K562 (cell line): Measurements from ENCODE around the gene FILIP1. TPM values are rescaled to one million over a fixed set of nuclear protein-coding genes. Genes with fewer than 3 reads are reported as not detected.

ENCODE experiments used
- ATAC-seq: fragments of 200-7000 bp; cut with Tn5 transposase; 3 replicates; pipeline ENCODE4 v1.9.1; 2020; ENCODE audit warnings: moderate library complexity
- BruUV-seq: library from RNA; stranded (reverse); fragments of 400-500 nt; replicated peaks from 2 replicates; lab custom pipeline; 2021; lab: Mats Ljungman, UMichigan
- CTCF ChIA-PET: fragments of 300-600 bp; formaldehyde crosslinking; extraction: SDS; loops from one replicate; lab custom pipeline; 2021; ENCODE audit warnings: low intra/inter-chr PET ratio; lab: Yijun Ruan, JAX
- POLR2A ChIA-PET: fragments of 300-600, 350-650 bp; sonication (Branson Sonifier 250); formaldehyde crosslinking; extraction: SDS; loops from one replicate; lab custom pipeline; 2021; ENCODE audit warnings: antibody characterized with exemption, inconsistent platforms; lab: Yijun Ruan, JAX
- DNase-seq, 4 experiments: peaks; one replicate each; pipeline versions ENCODE4 v3.0.0 to v3.0.0-alpha.2; 2011 to 2018; ENCODE audit warnings: low spot score in 3 of 4, mixed read lengths in 3 of 4; ENCODE audit errors: extremely low read depth in 1 of 4
- FAIRE-seq: peaks from 2 replicates; lab custom pipeline; 2011; peaks lifted over from hg19 to GRCh38; lab: Jason Lieb, UNC
- H2AFZ ChIP-seq: 2 replicates; pipeline ENCODE4 v1.6.0; 2011; ENCODE audit warnings: low read depth, low read length, control low read depth, inconsistent platforms
- H3K27ac ChIP-seq: fragments of 200-600 bp; 3 replicates; pipeline ENCODE4 v1.8.0; 2011; ENCODE audit warnings: low read depth, mild to moderate bottlenecking, control low read depth, inconsistent platforms, low read length, moderate library complexity, mixed read lengths; ENCODE audit errors: extremely low read depth
- H3K27me3 ChIP-seq, 2 experiments: fragments of 300-600 bp in 1 of 2; 2 replicates in 1 of 2; 3 replicates in 1 of 2; pipeline versions ENCODE4 v1.6.0 to v1.8.0; 2011; ENCODE audit warnings: inconsistent platforms in 2 of 2, low read length in 2 of 2, mild to moderate bottlenecking in 1 of 2, mixed read lengths in 1 of 2, moderate library complexity in 1 of 2; ENCODE audit not compliant: control insufficient read depth in 2 of 2, insufficient read depth in 2 of 2
- H3K36me3 ChIP-seq: fragments of 300-600 bp; 3 replicates; pipeline ENCODE4 v1.8.0; 2011; ENCODE audit warnings: mild to moderate bottlenecking, low read length, inconsistent platforms; ENCODE audit not compliant: control insufficient read depth, insufficient read depth
- H3K4me1 ChIP-seq, 2 experiments: fragments of 200-600 bp in 1 of 2; replicated peaks in 1 of 2; 2 replicates in 1 of 2; 3 replicates in 1 of 2; pipeline versions ENCODE4 v1.5.1 to v1.8.0; 2011; ENCODE audit warnings: inconsistent platforms in 2 of 2, low read length in 2 of 2, mild to moderate bottlenecking in 1 of 2, mixed read lengths in 1 of 2, moderate library complexity in 1 of 2; ENCODE audit not compliant: control insufficient read depth in 2 of 2, insufficient read depth in 2 of 2
- H3K4me2 ChIP-seq: 2 replicates; pipeline ENCODE4 v1.6.1; 2011; ENCODE audit warnings: low read length, control low read depth, inconsistent platforms, mixed read lengths; ENCODE audit not compliant: insufficient read depth
- H3K4me3 ChIP-seq: fragments of 200-600 bp; sonication (generic), shearing (Covaris generic); 2 replicates; pipeline ENCODE4 v1.5.1; 2016; ENCODE audit warnings: control low read depth, inconsistent platforms
- H3K79me2 ChIP-seq: fragments of 200-600 bp; 3 replicates; pipeline ENCODE4 v1.8.0; 2011; ENCODE audit warnings: low read length, inconsistent platforms; ENCODE audit not compliant: control insufficient read depth, insufficient read depth
- H3K9ac ChIP-seq, 2 experiments: 2 replicates each; pipeline versions ENCODE4 v1.6.0 to v1.6.1; 2011; ENCODE audit warnings: low read depth in 2 of 2, low read length in 2 of 2, control low read depth in 1 of 2, inconsistent platforms in 1 of 2, mild to moderate bottlenecking in 1 of 2, mixed read lengths in 1 of 2; ENCODE audit not compliant: insufficient read depth in 1 of 2
- H3K9me1 ChIP-seq: one replicate; pipeline ENCODE4 v1.6.0; 2011; ENCODE audit warnings: inconsistent platforms, mild to moderate bottlenecking, low read length, moderate library complexity; ENCODE audit not compliant: control insufficient read depth, insufficient read depth
- H3K9me3 ChIP-seq: replicated peaks from 2 replicates; pipeline ENCODE4 v1.5.1; 2011; ENCODE audit warnings: low read depth, low read length, inconsistent platforms; ENCODE audit not compliant: control insufficient read depth, insufficient read depth
- H4K20me1 ChIP-seq: replicated peaks from 2 replicates; pipeline ENCODE4 v1.6.1; 2011; ENCODE audit warnings: low read length, inconsistent platforms, mixed read lengths; ENCODE audit not compliant: control insufficient read depth, insufficient read depth
- RERE ChIP-seq: sonication (generic); formaldehyde crosslinking; IDR thresholded peaks from 2 replicates; pipeline ENCODE4 v1.8.0; 2023; ENCODE audit warnings: missing genetic modification reagents, mild to moderate bottlenecking, borderline replicate concordance
- ZBTB8A ChIP-seq: fragments of 450-650 bp; IDR thresholded peaks from 2 replicates; pipeline ENCODE4 v1.6.1; 2018; ENCODE audit warnings: mild to moderate bottlenecking, moderate library complexity; ENCODE audit not compliant: partially characterized antibody
- WGBS: fragments of 100-300 bp; shearing (Covaris generic); methylation state at CpG from one replicate; pipeline ENCODE4 v1.1.6; 2016; ENCODE audit warnings: low coverage, mixed read lengths; ENCODE audit not compliant: insufficient coverage; ENCODE audit errors: missing lambda C conversion rate; 5-methylcytosine and 5-hydroxymethylcytosine counted together
- in situ Hi-C: fragments of 300-500 bp; cut with MboI; formaldehyde crosslinking; loops from 4 replicates; pipeline ENCODE4 v1.15.0; 2018; ENCODE audit warnings: inconsistent platforms, mixed read lengths
- intact Hi-C: fragments of 100-400 bp; cut with micrococcal nuclease; formaldehyde crosslinking; loops from 2 replicates; pipeline ENCODE4 v1.14.2; 2022
- polyA plus RNA-seq, 8 experiments: library from polyadenylated mRNA; depleted of rRNA in 4 of 8; stranded (reverse) in 5 of 8; unstranded in 3 of 8; fragments of >200 nt; fragmentation: Nextera tagmentation in 2 of 8; fragmentation: Illumina TruSeq in 1 of 8; extraction: Ambion mirVana in 2 of 8; extraction: Trizol in 1 of 8; gene quantifications; 2 replicates each; pipeline versions ENCODE4 v1.2.1 to v1.2.3, GENCODE V29; 2011 to 2014; ENCODE audit warnings: inconsistent platforms in 1 of 8, missing spikeins in 1 of 8
- total RNA-seq, 7 experiments: library from RNA; depleted of rRNA in 6 of 7; stranded (reverse); fragments of >200 nt in 6 of 7; fragmentation: Illumina TruSeq in 2 of 7; extraction: Trizol in 2 of 7; gene quantifications; 2 replicates each; pipeline versions ENCODE4 v1.2.1 to v1.2.3, GENCODE V29; 2011 to 2021; ENCODE audit warnings: low replicate concordance in 1 of 7

The FILIP1 gene
- total and polyA plus RNA-seq, 9 of the 15 experiments (the other 6 are each of a cell fraction or from before 2014, with no cell fraction given) = 0.03 to 0.25 (median 0.10) TPM; not detected in 1

GRCh38 chr6:75409286-75409685 is 84.3 kb downstream of the FILIP1 start:
- in situ Hi-C loops = no loop called here
- FAIRE-seq (no peak), DNase-seq (no peak), ATAC-seq (no peak)
- BruUV-seq = no TSS peak
- Histone ChIP-seq H3K36me3 (no peaks in the 10 kb centered on the region), H3K4me3 (no peak overlapping the region), H3K9me1 (no peaks in the 10 kb centered on the region), H4K20me1 (no peaks in the 10 kb centered on the region), H3K9ac (no peak overlapping the region), H2AFZ (no peak overlapping the region), H3K79me2 (no peaks in the 10 kb centered on the region), H3K9me3 (no peaks in the 10 kb centered on the region), H3K27me3 (no peaks in the 10 kb centered on the region), H3K27ac (no peak overlapping the region), H3K4me1 (no peaks in the 10 kb centered on the region), H3K4me2 (no peak overlapping the region)
- ChIA-PET POLR2A (no interaction called here), CTCF (no interaction called here)
- 0% methylated on average over 3 of the region's 3 CpGs for WGBS
- intact Hi-C loops = no loop called here
- TF ChIP-seq ZBTB8A = no peak

- ATAC-seq (no peak), FAIRE-seq (no peak), DNase-seq (no peak)
- no peaks in the 10 kb centered on the region for H3K27me3 ChIP-seq
- no peak for TF ChIP-seq RERE
- ChIA-PET CTCF (no interaction called here), POLR2A (interaction anchor here (0.6 to 0.9 kb wide), 3 partner anchors 9 to 42 kb away, joined by 3 read pairs; no protein-coding TSS in a partner anchor)
- no peaks in the 10 kb centered on the region for H3K79me2 ChIP-seq
- no peaks in the 10 kb centered on the region for H3K36me3 ChIP-seq
- H3K9ac ChIP-seq = no peak overlapping the region
- H3K9me1 ChIP-seq = no peaks in the 10 kb centered on the region
- no peaks in the 10 kb centered on the region; a peak in 1 of 5 replicates for H3K4me1 ChIP-seq
- no peak overlapping the region for H3K4me2 ChIP-seq
- BruUV-seq = no TSS peak
- in situ Hi-C loops = no loop called here
- no peak overlapping the region for H3K27ac ChIP-seq
- intact Hi-C loops = no loop called here
- H2AFZ ChIP-seq = no peak overlapping the region
- H3K9me3 ChIP-seq = no peaks in the 10 kb centered on the region
- no peak overlapping the region for H3K4me3 ChIP-seq
- no peaks in the 10 kb centered on the region for H4K20me1 ChIP-seq
- 0% methylated on average over 3 of the region's 3 CpGs for WGBS
Measured at GRCh38 chr6:75403563-75404080, 90.0 kb downstream of the FILIP1 start.
